HCT116 (cell line): ENCODE measurements around the gene RNF144B. TPM values are rescaled to one million over a fixed set of nuclear protein-coding genes. Genes with fewer than 3 reads are reported as not detected.

Experiments used
- ATAC-seq: fragments of 200-7000 bp; cut with Tn5 transposase; 2 replicates; pipeline ENCODE4 v1.9.1; 2020; ENCODE audit warnings: mild to moderate bottlenecking, moderate library complexity
- BruUV-seq: library from RNA; stranded (reverse); fragments of 400-500 nt; replicated peaks from 2 replicates; lab custom pipeline; 2021; lab: Mats Ljungman, UMichigan
- CTCF ChIA-PET: fragments of 300-600 bp; sonication (Branson Sonifier 250); formaldehyde crosslinking; loops from one replicate; lab custom pipeline; 2021; ENCODE audit warnings: antibody characterized with exemption; lab: Charles Lee
- POLR2A ChIA-PET: fragments of 300-600, 350-600 bp; sonication (Branson Sonifier 250); formaldehyde crosslinking; loops from one replicate; lab custom pipeline; 2021; ENCODE audit warnings: antibody characterized with exemption; lab: Charles Lee
- RAD21 ChIA-PET, 2 experiments: fragments of 300-600 bp; sonication (Branson Sonifier 250); formaldehyde crosslinking; loops; one replicate each; lab custom pipeline; 2023; ENCODE audit warnings: low total read pairs in 2 of 2; ENCODE audit not compliant: uncharacterized antibody in 2 of 2, unreplicated experiment in 2 of 2, low non-redundant PET in 1 of 2; lab: Charles Lee
- DNase-seq: peaks from one replicate; pipeline ENCODE4 v3.0.0-alpha.2; 2010; ENCODE audit warnings: low read depth, low spot score
- H2AFZ ChIP-seq: fragments of 200-600 bp; shearing (Covaris generic), sonication (generic); 2 replicates; pipeline ENCODE4 v1.6.1; 2017; ENCODE audit warnings: low read depth, mixed run types, mixed read lengths, antibody characterized with exemption, low read length; ENCODE audit not compliant: poor library complexity, severe bottlenecking
- H3K27ac ChIP-seq: 2 replicates; pipeline ENCODE4 v1.5.1; 2012; ENCODE audit warnings: low read depth, low read length
- H3K27me3 ChIP-seq: fragments of 200-600 bp; sonication (generic); 2 replicates; pipeline ENCODE4 v1.6.1; 2016; ENCODE audit warnings: mixed run types, low read length, mixed read lengths; ENCODE audit not compliant: insufficient read depth
- H3K36me3 ChIP-seq, 2 experiments: fragments of 200-500 bp in 1 of 2; fragments of 200-600 bp in 1 of 2; sonication (Bioruptor generic) in 1 of 2; sonication (generic) in 1 of 2; 2 replicates each; pipeline versions ENCODE4 v1.5.1 to v1.6.1; 2014 to 2016; ENCODE audit warnings: low read length in 2 of 2, inconsistent platforms in 1 of 2, mixed read lengths in 1 of 2, mixed run types in 1 of 2; ENCODE audit not compliant: insufficient read depth in 2 of 2, control insufficient read depth in 1 of 2
- H3K4me1 ChIP-seq, 2 experiments: fragments of 200-600 bp in 1 of 2; sonication (generic) in 1 of 2; 2 replicates each; pipeline versions ENCODE4 v1.5.1 to v1.6.1; 2012 to 2017; ENCODE audit warnings: low read length in 2 of 2, inconsistent platforms in 1 of 2, mild to moderate bottlenecking in 1 of 2, mixed read lengths in 1 of 2, mixed run types in 1 of 2, moderate library complexity in 1 of 2; ENCODE audit not compliant: insufficient read depth in 2 of 2, control insufficient read depth in 1 of 2
- H3K4me2 ChIP-seq: fragments of 200-600 bp; sonication (generic); 2 replicates; pipeline ENCODE4 v1.6.1; 2017; ENCODE audit warnings: mixed run types, low read length, mixed read lengths
- H3K4me3 ChIP-seq, 2 experiments: fragments of 200-600 bp in 1 of 2; sonication (generic) in 1 of 2; replicated peaks in 1 of 2; 2 replicates each; pipeline ENCODE4 v1.5.1; 2011 to 2016; ENCODE audit warnings: low read length in 2 of 2, control low read depth in 1 of 2, low read depth in 1 of 2, mild to moderate bottlenecking in 1 of 2, mixed read lengths in 1 of 2, mixed run types in 1 of 2
- H3K79me2 ChIP-seq: fragments of 200-600 bp; sonication (generic); 2 replicates; pipeline ENCODE4 v1.6.1; 2017; ENCODE audit warnings: mild to moderate bottlenecking, mixed run types, low read length, moderate library complexity, mixed read lengths; ENCODE audit not compliant: insufficient read depth
- H3K9ac ChIP-seq: fragments of 200-600 bp; sonication (generic); 2 replicates; pipeline ENCODE4 v1.6.1; 2016; ENCODE audit warnings: low read length, mixed read lengths
- H3K9me2 ChIP-seq: fragments of 200-600 bp; sonication (generic), shearing (Covaris generic); 2 replicates; pipeline ENCODE4 v1.6.1; 2017; ENCODE audit warnings: mixed run types, mild to moderate bottlenecking, moderate library complexity; ENCODE audit not compliant: insufficient read depth
- H3K9me3 ChIP-seq, 2 experiments: fragments of 200-500 bp in 1 of 2; fragments of 200-600 bp in 1 of 2; sonication (Bioruptor generic) in 1 of 2; sonication (generic) in 1 of 2; 2 replicates each; pipeline ENCODE4 v1.6.1; 2014 to 2017; ENCODE audit warnings: low read length in 2 of 2, mixed read lengths in 2 of 2, inconsistent platforms in 1 of 2, low read depth in 1 of 2, mild to moderate bottlenecking in 1 of 2, mixed run types in 1 of 2, moderate library complexity in 1 of 2; ENCODE audit not compliant: control insufficient read depth in 1 of 2, insufficient read depth in 1 of 2
- H4K20me1 ChIP-seq: fragments of 200-600 bp; sonication (generic), shearing (Covaris generic); 2 replicates; pipeline ENCODE4 v1.6.1; 2017; ENCODE audit warnings: mixed run types, mild to moderate bottlenecking, moderate library complexity; ENCODE audit not compliant: insufficient read depth
- CEBPB ChIP-seq: IDR thresholded peaks from 2 replicates; pipeline ENCODE4 v1.6.1; 2012; ENCODE audit warnings: low read depth
- EGR1 ChIP-seq: IDR thresholded peaks from 2 replicates; pipeline ENCODE4 v1.6.1; 2012; ENCODE audit warnings: low read depth
- EZH2 ChIP-seq: fragments of 200-600 bp; sonication (generic); IDR thresholded peaks from 2 replicates; pipeline ENCODE4 v1.6.1; 2017; ENCODE audit warnings: antibody characterized with exemption, mixed run types
- EZH2phosphoT487 ChIP-seq: fragments of 200-600 bp; IDR thresholded peaks from 2 replicates; pipeline ENCODE4 v1.6.1; 2018; ENCODE audit warnings: antibody characterized with exemption, borderline replicate concordance
- FOSL1 ChIP-seq: IDR thresholded peaks from 2 replicates; pipeline ENCODE4 v1.6.1; 2012; ENCODE audit warnings: low read depth
- JUND ChIP-seq: IDR thresholded peaks from 2 replicates; pipeline ENCODE4 v1.6.1; 2012
- POLR2A ChIP-seq: IDR thresholded peaks from 2 replicates; pipeline ENCODE4 v1.7.0; 2011; ENCODE audit warnings: borderline replicate concordance; ENCODE audit not compliant: insufficient read depth, insufficient read length; ENCODE audit errors: extremely low read depth
- POLR2AphosphoS5 ChIP-seq: IDR thresholded peaks from 2 replicates; pipeline ENCODE4 v1.6.1; 2011; ENCODE audit warnings: mild to moderate bottlenecking, low read depth, low read length, moderate library complexity
- SIN3A ChIP-seq: IDR thresholded peaks from 2 replicates; pipeline ENCODE4 v1.6.1; 2012; ENCODE audit warnings: low read depth
- SP1 ChIP-seq: IDR thresholded peaks from 2 replicates; pipeline ENCODE4 v1.6.1; 2012; ENCODE audit warnings: low read depth
- TCF7L2 ChIP-seq: IDR thresholded peaks from 2 replicates; pipeline ENCODE4 v1.7.0; 2011; ENCODE audit warnings: borderline replicate concordance, inconsistent platforms; ENCODE audit not compliant: insufficient read depth, insufficient read length; ENCODE audit errors: extremely low read depth
- YY1 ChIP-seq: IDR thresholded peaks from 2 replicates; pipeline ENCODE4 v1.6.1; 2011; ENCODE audit warnings: low read length, low read depth, moderate library complexity, mild to moderate bottlenecking; ENCODE audit not compliant: insufficient replicate concordance; ENCODE audit errors: extremely low read depth
- ZFX ChIP-seq: fragments of 450-650 bp; IDR thresholded peaks from 2 replicates; pipeline ENCODE4 v1.6.1; 2017
- ZNF274 ChIP-seq: fragments of 200-500 bp; sonication (Bioruptor generic); IDR thresholded peaks from 2 replicates; pipeline ENCODE4 v1.6.1; 2014; ENCODE audit warnings: mild to moderate bottlenecking, low read depth, low read length, inconsistent platforms
- intact Hi-C: fragments of 100-400 bp; cut with micrococcal nuclease; formaldehyde crosslinking; loops from 2 replicates; pipeline ENCODE4 v1.10.0; 2022
- total RNA-seq: library from RNA; stranded (reverse); gene quantifications from one replicate; pipeline ENCODE4 v1.2.1, GENCODE V29; 2021; ENCODE audit not compliant: unreplicated experiment
- TF ChIP-seq, protein P1 (sequence below), 3 experiments: fragments of 200-600 bp in 1 of 3; sonication (generic) in 1 of 3; IDR thresholded peaks in 2 of 3; conservative IDR thresholded peaks in 1 of 3; 2 replicates each; pipeline ENCODE4 v1.5.1; 2012 to 2017; ENCODE audit warnings: low read depth in 2 of 3, low read length in 2 of 3, antibody characterized with exemption in 1 of 3, borderline replicate concordance in 1 of 3, control low read depth in 1 of 3, mild to moderate bottlenecking in 1 of 3, mixed read lengths in 1 of 3, mixed run types in 1 of 3, moderate library complexity in 1 of 3; ENCODE audit not compliant: insufficient read depth in 1 of 3
- TF ChIP-seq, protein P2 (sequence below): IDR thresholded peaks from 2 replicates; pipeline ENCODE4 v1.6.1; 2011; ENCODE audit warnings: mild to moderate bottlenecking, low read length, moderate library complexity; ENCODE audit not compliant: insufficient replicate concordance; ENCODE audit errors: extremely low read depth
- TF ChIP-seq, protein P3 (sequence below): IDR thresholded peaks from 2 replicates; pipeline ENCODE4 v1.6.1; 2012; ENCODE audit warnings: low read depth
- TF ChIP-seq, protein P4 (sequence below): IDR thresholded peaks from 2 replicates; pipeline ENCODE4 v1.6.1; 2012

Gene RNF144B
- total RNA-seq, 1 experiment from 2014 or later: 2.1 TPM

DNA sequence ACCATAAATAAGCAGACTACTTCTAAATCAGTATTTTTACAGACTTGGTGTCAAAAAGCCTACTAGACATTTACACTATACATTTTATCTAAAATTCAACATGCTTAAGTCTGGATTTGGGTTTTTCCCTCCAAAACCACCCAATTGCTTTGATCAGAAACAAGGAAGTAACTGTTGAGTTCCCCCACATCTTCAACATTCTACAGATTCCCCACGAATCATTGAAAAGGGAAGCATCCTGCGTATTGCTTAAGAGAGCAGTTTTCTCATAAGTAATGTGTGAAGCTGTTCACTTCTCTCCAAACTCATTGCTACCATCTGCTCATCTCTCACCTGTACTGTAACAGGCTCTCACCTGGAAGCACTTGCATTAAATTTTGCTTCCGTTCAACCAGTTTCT, 36.4 kb upstream of the RNF144B start:
- POLR2A ChIA-PET: no interaction called here
- Histone ChIP-seq H3K36me3 (no peaks in the 10 kb centered on the region), H4K20me1 (no peaks in the 10 kb centered on the region), H3K27me3 (no peaks in the 10 kb centered on the region), H3K9me3 (no peaks in the 10 kb centered on the region), H3K4me3 (no peak overlapping the region), H3K27ac (no peak overlapping the region), H2AFZ (no peak overlapping the region), H3K9ac (no peak overlapping the region), H3K4me1 (no peaks in the 10 kb centered on the region), H3K9me2 (no peaks in the 10 kb centered on the region), H3K79me2 (no peaks in the 10 kb centered on the region), H3K4me2 (no peak overlapping the region)
- DNase-seq (no peak), ATAC-seq (no peak)
- CTCF ChIA-PET: no interaction called here
- TF ChIP-seq EGR1 (no peak), EZH2phosphoT487 (no peak), POLR2A (no peak), EZH2 (no peak), FOSL1 (no peak), CEBPB (no peak), ZNF274 (no peak), YY1 (no peak), SIN3A (no peak), ZFX (no peak), SP1 (no peak), POLR2AphosphoS5 (no peak), JUND (no peak), TCF7L2 (no peak)
- TF ChIP-seq, protein P1, sequence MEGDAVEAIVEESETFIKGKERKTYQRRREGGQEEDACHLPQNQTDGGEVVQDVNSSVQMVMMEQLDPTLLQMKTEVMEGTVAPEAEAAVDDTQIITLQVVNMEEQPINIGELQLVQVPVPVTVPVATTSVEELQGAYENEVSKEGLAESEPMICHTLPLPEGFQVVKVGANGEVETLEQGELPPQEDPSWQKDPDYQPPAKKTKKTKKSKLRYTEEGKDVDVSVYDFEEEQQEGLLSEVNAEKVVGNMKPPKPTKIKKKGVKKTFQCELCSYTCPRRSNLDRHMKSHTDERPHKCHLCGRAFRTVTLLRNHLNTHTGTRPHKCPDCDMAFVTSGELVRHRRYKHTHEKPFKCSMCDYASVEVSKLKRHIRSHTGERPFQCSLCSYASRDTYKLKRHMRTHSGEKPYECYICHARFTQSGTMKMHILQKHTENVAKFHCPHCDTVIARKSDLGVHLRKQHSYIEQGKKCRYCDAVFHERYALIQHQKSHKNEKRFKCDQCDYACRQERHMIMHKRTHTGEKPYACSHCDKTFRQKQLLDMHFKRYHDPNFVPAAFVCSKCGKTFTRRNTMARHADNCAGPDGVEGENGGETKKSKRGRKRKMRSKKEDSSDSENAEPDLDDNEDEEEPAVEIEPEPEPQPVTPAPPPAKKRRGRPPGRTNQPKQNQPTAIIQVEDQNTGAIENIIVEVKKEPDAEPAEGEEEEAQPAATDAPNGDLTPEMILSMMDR (IDR thresholded peaks at IDR 0.05 in 2 of 3, conservative IDR thresholded peaks at IDR 0.05 in 1 of 3; ENCODE audit: borderline replicate concordance in 1 of 3, insufficient read depth in 1 of 3, low read depth in 2 of 3, low read length in 2 of 3): no peak
- TF ChIP-seq, protein P2, sequence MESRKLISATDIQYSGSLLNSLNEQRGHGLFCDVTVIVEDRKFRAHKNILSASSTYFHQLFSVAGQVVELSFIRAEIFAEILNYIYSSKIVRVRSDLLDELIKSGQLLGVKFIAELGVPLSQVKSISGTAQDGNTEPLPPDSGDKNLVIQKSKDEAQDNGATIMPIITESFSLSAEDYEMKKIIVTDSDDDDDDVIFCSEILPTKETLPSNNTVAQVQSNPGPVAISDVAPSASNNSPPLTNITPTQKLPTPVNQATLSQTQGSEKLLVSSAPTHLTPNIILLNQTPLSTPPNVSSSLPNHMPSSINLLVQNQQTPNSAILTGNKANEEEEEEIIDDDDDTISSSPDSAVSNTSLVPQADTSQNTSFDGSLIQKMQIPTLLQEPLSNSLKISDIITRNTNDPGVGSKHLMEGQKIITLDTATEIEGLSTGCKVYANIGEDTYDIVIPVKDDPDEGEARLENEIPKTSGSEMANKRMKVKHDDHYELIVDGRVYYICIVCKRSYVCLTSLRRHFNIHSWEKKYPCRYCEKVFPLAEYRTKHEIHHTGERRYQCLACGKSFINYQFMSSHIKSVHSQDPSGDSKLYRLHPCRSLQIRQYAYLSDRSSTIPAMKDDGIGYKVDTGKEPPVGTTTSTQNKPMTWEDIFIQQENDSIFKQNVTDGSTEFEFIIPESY: no peak
- TF ChIP-seq, protein P3, sequence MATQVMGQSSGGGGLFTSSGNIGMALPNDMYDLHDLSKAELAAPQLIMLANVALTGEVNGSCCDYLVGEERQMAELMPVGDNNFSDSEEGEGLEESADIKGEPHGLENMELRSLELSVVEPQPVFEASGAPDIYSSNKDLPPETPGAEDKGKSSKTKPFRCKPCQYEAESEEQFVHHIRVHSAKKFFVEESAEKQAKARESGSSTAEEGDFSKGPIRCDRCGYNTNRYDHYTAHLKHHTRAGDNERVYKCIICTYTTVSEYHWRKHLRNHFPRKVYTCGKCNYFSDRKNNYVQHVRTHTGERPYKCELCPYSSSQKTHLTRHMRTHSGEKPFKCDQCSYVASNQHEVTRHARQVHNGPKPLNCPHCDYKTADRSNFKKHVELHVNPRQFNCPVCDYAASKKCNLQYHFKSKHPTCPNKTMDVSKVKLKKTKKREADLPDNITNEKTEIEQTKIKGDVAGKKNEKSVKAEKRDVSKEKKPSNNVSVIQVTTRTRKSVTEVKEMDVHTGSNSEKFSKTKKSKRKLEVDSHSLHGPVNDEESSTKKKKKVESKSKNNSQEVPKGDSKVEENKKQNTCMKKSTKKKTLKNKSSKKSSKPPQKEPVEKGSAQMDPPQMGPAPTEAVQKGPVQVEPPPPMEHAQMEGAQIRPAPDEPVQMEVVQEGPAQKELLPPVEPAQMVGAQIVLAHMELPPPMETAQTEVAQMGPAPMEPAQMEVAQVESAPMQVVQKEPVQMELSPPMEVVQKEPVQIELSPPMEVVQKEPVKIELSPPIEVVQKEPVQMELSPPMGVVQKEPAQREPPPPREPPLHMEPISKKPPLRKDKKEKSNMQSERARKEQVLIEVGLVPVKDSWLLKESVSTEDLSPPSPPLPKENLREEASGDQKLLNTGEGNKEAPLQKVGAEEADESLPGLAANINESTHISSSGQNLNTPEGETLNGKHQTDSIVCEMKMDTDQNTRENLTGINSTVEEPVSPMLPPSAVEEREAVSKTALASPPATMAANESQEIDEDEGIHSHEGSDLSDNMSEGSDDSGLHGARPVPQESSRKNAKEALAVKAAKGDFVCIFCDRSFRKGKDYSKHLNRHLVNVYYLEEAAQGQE: no peak
- TF ChIP-seq, protein P4, sequence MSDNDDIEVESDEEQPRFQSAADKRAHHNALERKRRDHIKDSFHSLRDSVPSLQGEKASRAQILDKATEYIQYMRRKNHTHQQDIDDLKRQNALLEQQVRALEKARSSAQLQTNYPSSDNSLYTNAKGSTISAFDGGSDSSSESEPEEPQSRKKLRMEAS: no peak
- RAD21 ChIA-PET: no interaction called here
- intact Hi-C loops: no loop called here
- no TSS peak for BruUV-seq
